Naive thymus-derived CD4-positive, alpha-beta T cell (primary cell): Measurements from ENCODE around the gene ANKRD13B. TPM values are rescaled to one million over a fixed set of nuclear protein-coding genes. Genes with fewer than 3 reads are reported as not detected.

Experiments
- ATAC-seq: fragments of 150-1000 bp; cut with Tn5 transposase; 2 replicates; pipeline ENCODE4 v1.10.0; 2021; ENCODE audit warnings: mild to moderate bottlenecking, moderate library complexity
- CTCF ChIA-PET: fragments of 350-600 bp; sonication (Branson Sonifier 250); formaldehyde crosslinking; loops from one replicate; lab custom pipeline; 2021; ENCODE audit warnings: antibody characterized with exemption; lab: Charles Lee
- POLR2A ChIA-PET: fragments of 350-600 bp; sonication (Branson Sonifier 250); formaldehyde crosslinking; loops from one replicate; lab custom pipeline; 2021; ENCODE audit warnings: antibody characterized with exemption, inconsistent platforms; lab: Charles Lee
- DNase-seq, 9 donors: peaks; one replicate each; pipeline versions ENCODE4 v3.0.0 to v3.0.0-alpha.2; 2020 to 2022; ENCODE audit warnings: mixed read lengths in 1 of 9
- H3K27ac ChIP-seq: one replicate; pipeline ENCODE4 v1.7.0; 2013; ENCODE audit warnings: mild to moderate bottlenecking, low read depth, low read length, moderate library complexity
- H3K27me3 ChIP-seq, 2 donors: one replicate each; pipeline ENCODE4 v1.7.0; 2013; ENCODE audit warnings: low read length in 2 of 2, mild to moderate bottlenecking in 2 of 2, moderate library complexity in 2 of 2; ENCODE audit not compliant: control insufficient read depth in 2 of 2, insufficient read depth in 2 of 2
- H3K36me3 ChIP-seq, 3 experiments: 1 replicate in 2 of 3; 2 replicates in 1 of 3; pipeline ENCODE4 v1.7.0; 2013; ENCODE audit warnings: low read length in 3 of 3, mild to moderate bottlenecking in 3 of 3, moderate library complexity in 1 of 3; ENCODE audit not compliant: insufficient read depth in 3 of 3, control insufficient read depth in 2 of 3
- H3K4me1 ChIP-seq, 2 donors: one replicate each; pipeline ENCODE4 v1.7.0; 2013; ENCODE audit warnings: low read length in 2 of 2, mild to moderate bottlenecking in 2 of 2, moderate library complexity in 1 of 2; ENCODE audit not compliant: control insufficient read depth in 2 of 2, insufficient read depth in 2 of 2
- H3K4me3 ChIP-seq: 2 replicates; pipeline ENCODE4 v1.7.0; 2013; ENCODE audit warnings: mild to moderate bottlenecking, low read length
- H3K9me3 ChIP-seq, 3 experiments: 1 replicate in 2 of 3; 2 replicates in 1 of 3; pipeline ENCODE4 v1.7.0; 2013; ENCODE audit warnings: low read length in 3 of 3; ENCODE audit not compliant: control insufficient read depth in 2 of 3
- H3K27ac Mint-ChIP-seq, 9 donors: one replicate each; pipeline ENCODE4 v1.8.0; 2020 to 2022; ENCODE audit warnings: mixed read lengths in 9 of 9, mild to moderate bottlenecking in 8 of 9, moderate library complexity in 5 of 9, inconsistent platforms in 2 of 9
- H3K27me3 Mint-ChIP-seq, 5 donors: one replicate each; pipeline ENCODE4 v1.8.0; 2021 to 2022; ENCODE audit warnings: mixed read lengths in 5 of 5, mild to moderate bottlenecking in 1 of 5
- H3K36me3 Mint-ChIP-seq, 5 donors: one replicate each; pipeline ENCODE4 v1.8.0; 2020 to 2022; ENCODE audit warnings: mixed read lengths in 5 of 5, mild to moderate bottlenecking in 3 of 5, inconsistent platforms in 1 of 5
- H3K4me1 Mint-ChIP-seq, 7 donors: one replicate each; pipeline ENCODE4 v1.8.0; 2020 to 2022; ENCODE audit warnings: mixed read lengths in 7 of 7, mild to moderate bottlenecking in 3 of 7, inconsistent platforms in 1 of 7
- H3K4me3 Mint-ChIP-seq, 10 donors: one replicate each; pipeline ENCODE4 v1.8.0; 2020 to 2022; ENCODE audit warnings: mild to moderate bottlenecking in 10 of 10, mixed read lengths in 10 of 10, moderate library complexity in 6 of 10, inconsistent platforms in 2 of 10
- H3K9me3 Mint-ChIP-seq, 11 donors: one replicate each; pipeline ENCODE4 v1.8.0; 2020 to 2022; ENCODE audit warnings: mixed read lengths in 11 of 11, mild to moderate bottlenecking in 4 of 11, inconsistent platforms in 1 of 11, moderate library complexity in 1 of 11
- intact Hi-C, 2 donors: fragments of 100-400 bp; cut with micrococcal nuclease; formaldehyde crosslinking; loops; one replicate each; pipeline ENCODE4 v1.15.1; 2023
- polyA plus RNA-seq, 2 donors: library from polyadenylated mRNA; unstranded; fragments of 300-500 nt; fragmentation: Illumina TruSeq; gene quantifications; one replicate each; pipeline ENCODE4 v1.2.3, GENCODE V29; 2021
- total RNA-seq, 6 experiments: library from RNA in 5 of 6; stranded (reverse) in 5 of 6; gene quantifications; 1 replicate in 5 of 6; 2 replicates in 1 of 6; pipeline ENCODE4 v1.2.3 and lab custom pipeline; 2021 to 2026

ANKRD13B gene
- total and polyA plus RNA-seq, 7 experiments from 2014 or later, result 0.51 to 9.8 (median 1.2) TPM; not detected in 1

DNA sequence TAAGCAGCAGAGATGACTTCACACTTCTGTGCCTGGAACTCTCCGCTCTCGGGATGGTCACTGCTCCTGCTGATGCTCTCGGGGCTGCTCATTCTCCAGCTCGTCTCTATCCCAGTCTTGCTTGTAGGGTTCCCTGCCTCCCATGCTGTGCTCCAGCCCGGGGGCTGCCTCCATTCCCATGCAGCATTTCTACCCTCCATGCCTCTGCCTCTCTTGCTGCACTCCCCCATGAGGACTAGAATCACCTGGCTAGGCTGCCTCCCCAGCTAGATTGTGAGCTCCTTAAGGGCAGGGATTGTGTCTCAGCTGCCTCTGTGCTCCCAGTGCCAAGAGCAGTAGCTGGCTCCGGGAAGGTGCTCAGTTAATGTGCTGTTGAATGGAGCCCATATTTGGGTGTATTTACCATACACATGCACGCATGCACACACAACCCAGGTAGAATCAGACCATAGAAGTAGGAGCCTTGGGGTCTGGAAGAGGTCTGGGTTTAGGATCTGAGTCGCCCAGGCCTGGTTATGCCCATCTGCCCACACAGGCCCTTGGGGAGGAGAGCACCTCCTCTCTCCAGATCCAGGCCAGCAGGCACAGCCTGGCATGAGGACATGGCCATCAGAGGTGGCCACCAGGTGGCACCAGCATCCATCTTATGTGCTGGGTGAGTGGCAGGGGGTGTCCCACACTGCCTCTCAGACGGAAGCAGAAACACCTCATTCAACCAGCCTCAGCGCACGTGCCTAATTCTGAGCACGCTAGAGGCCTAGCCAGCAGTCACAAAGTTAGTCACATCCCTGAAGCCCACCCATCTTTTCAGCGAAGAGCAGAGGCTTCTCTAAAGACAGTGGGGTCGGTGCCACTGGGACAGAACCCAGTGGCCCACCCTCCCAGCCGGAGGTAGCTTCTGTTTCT lies 12.8 kb upstream of the ANKRD13B start:
- POLR2A ChIA-PET, result interaction anchor here (1.0 to 3.8 kb wide), 5 partner anchors 10 to 37 kb away, joined by 3 to 22 read pairs (median 6); partner anchors contain the start of gene ANKRD13B
- H3K27me3 Mint-ChIP-seq, result no peaks in the 10 kb centered on the region

DNA sequence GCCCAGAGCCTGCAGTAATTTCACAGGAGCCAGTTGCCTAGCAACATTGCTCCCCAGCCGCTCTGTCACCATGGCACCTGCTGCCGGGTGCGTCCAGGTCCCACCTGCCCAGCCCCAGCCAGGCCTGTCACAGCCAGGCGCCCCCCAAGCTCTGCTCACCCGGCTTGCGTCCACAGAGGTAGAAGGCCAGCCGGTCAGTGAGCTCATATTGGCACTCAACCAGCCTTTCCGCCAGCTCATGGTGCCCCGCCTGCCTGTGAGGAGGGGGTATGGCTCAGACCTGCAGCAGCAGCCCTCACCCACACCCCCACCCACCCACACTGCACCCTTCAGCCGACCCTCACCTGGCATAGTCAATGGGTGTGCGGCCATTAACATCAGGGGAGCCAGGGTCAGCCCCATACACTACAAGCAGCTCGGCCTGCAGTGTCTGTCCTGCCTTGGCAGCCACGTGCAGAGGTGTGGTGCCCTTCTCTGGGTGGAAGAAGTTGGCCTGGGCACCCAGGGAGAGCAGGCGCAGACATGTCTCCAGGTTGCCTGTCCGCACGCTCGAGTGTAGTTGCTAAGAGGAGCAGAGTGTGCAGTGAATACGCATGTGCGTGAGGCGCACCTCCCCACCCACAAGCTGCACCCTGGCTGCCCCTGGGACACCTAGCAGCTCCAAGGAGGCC lies 11.2 kb upstream of the ANKRD13B start:
- peaks cover 31 to 39% (median 37%) of the 10 kb centered on the region in 7 donors for H3K4me1 Mint-ChIP-seq
- no peak overlapping the region for H3K27ac ChIP-seq
- peak overlapping the region in 1 of 9 donors; percentile 8 for H3K27ac Mint-ChIP-seq
- no peaks in the 10 kb centered on the region for H3K27me3 Mint-ChIP-seq
- no peaks in the 10 kb centered on the region for H3K9me3 Mint-ChIP-seq
- ChIA-PET CTCF (interaction anchor here (0.7 to 3.5 kb wide), 8 partner anchors 11 to 198 kb away, joined by 3 to 49 read pairs (median 12); partner anchors contain the start of gene ANKRD13B), POLR2A (interaction anchor here (0.8 to 3.8 kb wide), 6 partner anchors 9 to 41 kb away, joined by 3 to 22 read pairs (median 4); partner anchors contain the start of genes ANKRD13B and CORO6)
- intact Hi-C loops, result loop anchor here in 1 of 2 donors (2.0 kb wide), 1 partner anchor 13 kb away; no protein-coding TSS in a partner anchor
- no peaks in the 10 kb centered on the region for H3K9me3 ChIP-seq
- peaks cover 8 to 28% of the 10 kb centered on the region in 2 donors for H3K4me1 ChIP-seq
- H3K36me3 ChIP-seq, result peaks cover 0 to 53% (median 8%) of the 10 kb centered on the region in 3 experiments
- H3K4me3 ChIP-seq, result no peak overlapping the region
- H3K27me3 ChIP-seq, result no peaks in the 10 kb centered on the region
- no peak overlapping the region for H3K4me3 Mint-ChIP-seq
- ATAC-seq (no peak), DNase-seq (no peak)
- H3K36me3 Mint-ChIP-seq, result peaks cover 0 to 22% (median 8%) of the 10 kb centered on the region in 5 donors

More for the DNA sequence above, 12.8 kb upstream of the ANKRD13B start:
- H3K9me3 ChIP-seq, result no peaks in the 10 kb centered on the region
- H3K9me3 Mint-ChIP-seq, result no peaks in the 10 kb centered on the region
- peak overlapping the region in 2 of 10 donors; percentile 2 to 32 for H3K4me3 Mint-ChIP-seq
- H3K4me1 Mint-ChIP-seq, result peaks cover 21 to 24% (median 22%) of the 10 kb centered on the region in 7 donors
- H3K4me3 ChIP-seq, result no peak overlapping the region
- H3K36me3 ChIP-seq, result peaks cover 0 to 69% (median 8%) of the 10 kb centered on the region in 3 experiments
- peak; percentile 99 for ATAC-seq
- DNase-seq, result peak; percentile 79 to 90 (median 87)
- H3K27ac ChIP-seq, result peak overlapping the region; percentile 53
- intact Hi-C loops, result loop anchor here (1.0 to 2.0 kb wide), 11 partner anchors 9 to 513 kb away; partner anchors contain the start of genes GIT1 (in 1 of the 2) and TP53I13 (in 1 of the 2)
- CTCF ChIA-PET, result interaction anchor here (0.5 to 3.5 kb wide), 16 partner anchors 8 to 525 kb away, joined by 3 to 49 read pairs (median 4); partner anchors contain the start of gene ANKRD13B
- H3K36me3 Mint-ChIP-seq, result peaks cover 0 to 26% (median 8%) of the 10 kb centered on the region in 5 donors
- H3K27ac Mint-ChIP-seq, result peak overlapping the region; percentile 7 to 96 (median 81)
- H3K4me1 ChIP-seq, result peaks cover 2 to 17% of the 10 kb centered on the region in 2 donors
- H3K27me3 ChIP-seq, result no peaks in the 10 kb centered on the region

DNA sequence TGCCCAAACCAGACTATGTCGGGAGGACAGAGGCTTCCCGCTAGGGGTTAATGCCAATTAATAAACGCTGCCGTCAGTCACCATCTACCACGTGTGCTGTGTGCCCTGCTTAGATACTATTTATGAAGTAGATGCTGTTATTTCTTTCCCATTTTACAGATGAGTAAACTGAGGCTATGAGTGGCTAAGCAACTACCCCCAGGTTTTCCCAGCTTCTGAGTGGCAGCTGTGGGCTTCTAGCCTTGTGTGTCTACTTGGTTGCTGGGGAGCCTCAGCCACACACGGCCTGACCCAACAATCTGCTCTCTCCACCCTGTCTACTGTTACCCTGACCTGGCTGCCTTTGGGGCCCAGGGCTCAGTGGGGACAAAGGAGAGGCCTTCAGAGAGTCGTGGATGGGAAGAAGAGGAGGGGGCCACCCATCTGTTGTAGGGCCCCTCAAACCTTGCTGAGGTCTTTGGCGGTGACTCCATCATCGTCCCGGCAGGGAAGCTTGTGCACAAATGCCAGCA lies 10.6 kb upstream of the ANKRD13B start:
- peaks cover 12 to 32% of the 10 kb centered on the region in 2 donors for H3K4me1 ChIP-seq
- Mint-ChIP-seq H3K9me3 (no peaks in the 10 kb centered on the region), H3K27me3 (no peaks in the 10 kb centered on the region), H3K27ac (peak overlapping the region in 3 of 9 donors; percentile 8 to 38 (median 11)), H3K36me3 (peaks cover 0 to 22% (median 8%) of the 10 kb centered on the region in 5 donors), H3K4me3 (no peak overlapping the region), H3K4me1 (peaks cover 32 to 45% (median 42%) of the 10 kb centered on the region in 7 donors)
- H3K4me3 ChIP-seq, result no peak overlapping the region
- intact Hi-C loops, result no loop called here
- H3K36me3 ChIP-seq, result peaks cover 0 to 47% (median 8%) of the 10 kb centered on the region in 3 experiments
- no peaks in the 10 kb centered on the region for H3K27me3 ChIP-seq
- ChIA-PET CTCF (interaction anchor here (2.0 to 3.5 kb wide), 4 partner anchors 10 to 35 kb away, joined by 10 to 49 read pairs (median 22); partner anchors contain the start of gene ANKRD13B), POLR2A (interaction anchor here (1.0 to 3.8 kb wide), 4 partner anchors 9 to 35 kb away, joined by 3 to 22 read pairs (median 9); partner anchors contain the start of gene ANKRD13B)
- DNase-seq, result no peak
- H3K9me3 ChIP-seq, result no peaks in the 10 kb centered on the region
- no peak for ATAC-seq
- H3K27ac ChIP-seq, result no peak overlapping the region

DNA sequence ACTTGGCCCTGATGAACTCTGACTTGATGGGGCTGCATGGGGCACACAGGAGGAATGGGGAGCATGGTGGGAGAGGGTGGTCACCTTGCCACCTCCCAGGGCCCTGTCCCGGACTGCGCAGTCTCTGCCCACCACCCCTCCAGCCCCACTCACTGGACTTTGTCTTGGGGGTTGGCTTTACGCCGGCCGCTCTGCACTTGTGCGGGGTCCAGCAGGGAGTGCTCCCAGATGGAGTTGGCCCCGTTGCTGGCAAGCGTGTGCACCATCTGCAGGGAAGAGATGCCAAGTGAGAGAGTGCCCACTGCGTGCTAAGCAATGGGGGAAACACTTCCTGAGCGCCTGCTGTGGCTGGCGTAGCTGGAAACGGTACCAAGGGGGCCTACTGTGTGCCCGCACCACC lies 10.2 kb upstream of the ANKRD13B start:
- Histone ChIP-seq H3K27ac (no peak overlapping the region), H3K36me3 (peaks cover 0 to 42% (median 8%) of the 10 kb centered on the region in 3 experiments), H3K4me3 (no peak overlapping the region), H3K9me3 (no peaks in the 10 kb centered on the region), H3K4me1 (peaks cover 16 to 37% of the 10 kb centered on the region in 2 donors), H3K27me3 (no peaks in the 10 kb centered on the region)
- H3K36me3 Mint-ChIP-seq, result peaks cover 0 to 22% (median 8%) of the 10 kb centered on the region in 5 donors
- intact Hi-C loops, result no loop called here
- peak overlapping the region in 1 of 9 donors; percentile 62 for H3K27ac Mint-ChIP-seq
- no peaks in the 10 kb centered on the region for H3K9me3 Mint-ChIP-seq
- peaks cover 36 to 49% (median 47%) of the 10 kb centered on the region in 7 donors for H3K4me1 Mint-ChIP-seq
- H3K4me3 Mint-ChIP-seq, result no peak overlapping the region
- POLR2A ChIA-PET, result interaction anchor here (3.8 kb wide), 1 partner anchor 35 kb away, joined by 22 read pairs; no protein-coding TSS in a partner anchor
- ATAC-seq, result no peak
- H3K27me3 Mint-ChIP-seq, result no peaks in the 10 kb centered on the region
- no peak for DNase-seq
- CTCF ChIA-PET, result interaction anchor here (1.1 to 1.6 kb wide), 3 partner anchors 9 to 34 kb away, joined by 3 to 8 read pairs (median 4); no protein-coding TSS in a partner anchor

DNA sequence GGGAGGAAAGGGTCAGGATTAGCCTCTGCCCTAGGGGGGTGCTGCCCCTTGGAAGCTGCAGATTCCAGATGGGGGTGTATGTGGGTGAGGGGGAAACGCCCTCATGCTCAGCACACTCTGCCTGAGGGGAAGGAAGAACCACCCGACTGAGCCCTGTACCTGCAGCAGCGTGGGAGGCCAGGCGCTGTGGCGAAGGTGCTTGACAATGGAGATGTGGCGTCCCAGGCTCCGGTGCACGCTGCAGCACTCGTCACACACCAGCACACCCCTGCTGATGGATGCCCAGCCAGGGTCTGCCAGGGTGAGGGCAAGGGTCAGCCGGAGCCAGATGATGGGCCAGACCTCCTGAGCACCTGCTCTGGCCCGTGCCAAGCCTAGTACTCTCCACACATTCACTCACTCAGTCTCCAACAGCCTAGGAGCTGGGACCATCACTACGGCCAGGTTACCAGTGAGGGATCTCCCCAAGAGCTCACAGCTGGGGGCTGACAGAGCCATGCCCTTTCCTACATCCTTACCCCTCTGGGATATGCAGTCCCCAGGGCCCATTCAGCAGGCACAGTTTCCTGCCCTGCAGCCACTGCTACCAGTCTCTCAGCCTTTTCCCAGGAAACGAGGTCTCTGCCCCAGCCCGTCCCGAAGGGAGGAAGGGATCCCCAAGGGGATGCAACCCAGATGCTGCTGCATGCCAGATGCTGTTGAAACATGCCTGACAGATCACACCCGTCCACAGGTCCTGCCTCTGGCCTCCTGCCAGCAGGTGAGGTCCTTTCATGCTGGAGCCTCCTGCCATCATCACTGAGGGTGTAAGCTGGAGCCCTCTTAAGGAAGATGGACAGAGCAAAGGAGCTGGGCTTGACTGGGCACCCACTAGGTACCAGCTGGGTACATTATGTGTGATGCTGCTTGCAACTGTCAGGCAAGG lies 9.3 kb upstream of the ANKRD13B start:
- H3K27ac ChIP-seq, result no peak overlapping the region
- H3K4me1 ChIP-seq, result peaks cover 24 to 44% of the 10 kb centered on the region in 2 donors
- ATAC-seq (no peak), DNase-seq (no peak)
- Mint-ChIP-seq H3K4me1 (peaks cover 43 to 55% (median 53%) of the 10 kb centered on the region in 7 donors), H3K27ac (peak overlapping the region in 8 of 9 donors; percentile 41 to 84 (median 69)), H3K36me3 (peaks cover 0 to 22% (median 8%) of the 10 kb centered on the region in 5 donors), H3K9me3 (no peaks in the 10 kb centered on the region), H3K27me3 (no peaks in the 10 kb centered on the region), H3K4me3 (peak overlapping the region in 5 of 10 donors; percentile 38 to 94 (median 56))
- peaks cover 0 to 34% (median 8%) of the 10 kb centered on the region in 3 experiments for H3K36me3 ChIP-seq
- H3K9me3 ChIP-seq, result no peaks in the 10 kb centered on the region
- no peaks in the 10 kb centered on the region for H3K27me3 ChIP-seq
- no peak overlapping the region for H3K4me3 ChIP-seq
- ChIA-PET POLR2A (interaction anchor here (5.9 kb wide), 1 partner anchor 32 kb away, joined by 59 read pairs; no protein-coding TSS in a partner anchor), CTCF (interaction anchor here (1.1 to 1.6 kb wide), 3 partner anchors 8 to 33 kb away, joined by 3 to 8 read pairs (median 4); no protein-coding TSS in a partner anchor)
- intact Hi-C loops, result no loop called here
